ENCODE measurements around the gene ZNF672.

Gene ZNF672

GRCh38 chr1:248851390-248851789 is 13.4 kb downstream of the ZNF672 start:
- no peak overlapping the region for H3K4me3 ChIP-seq (ENCODE audit: low read length)
- H3K36me3 ChIP-seq (ENCODE audit: control insufficient read depth, insufficient read depth, low read length): peaks cover 6% of the 10 kb centered on the region
- H3K9me3 ChIP-seq (ENCODE audit: control insufficient read depth, low read length): no peaks in the 10 kb centered on the region
- peaks cover 5% of the 10 kb centered on the region for H3K4me1 ChIP-seq (ENCODE audit: control insufficient read depth, insufficient read depth, low read length)
- H3K9ac ChIP-seq (ENCODE audit: low read length): no peak overlapping the region
- H3K27me3 ChIP-seq (ENCODE audit: control insufficient read depth, insufficient read depth, low read length): no peaks in the 10 kb centered on the region

DNA sequence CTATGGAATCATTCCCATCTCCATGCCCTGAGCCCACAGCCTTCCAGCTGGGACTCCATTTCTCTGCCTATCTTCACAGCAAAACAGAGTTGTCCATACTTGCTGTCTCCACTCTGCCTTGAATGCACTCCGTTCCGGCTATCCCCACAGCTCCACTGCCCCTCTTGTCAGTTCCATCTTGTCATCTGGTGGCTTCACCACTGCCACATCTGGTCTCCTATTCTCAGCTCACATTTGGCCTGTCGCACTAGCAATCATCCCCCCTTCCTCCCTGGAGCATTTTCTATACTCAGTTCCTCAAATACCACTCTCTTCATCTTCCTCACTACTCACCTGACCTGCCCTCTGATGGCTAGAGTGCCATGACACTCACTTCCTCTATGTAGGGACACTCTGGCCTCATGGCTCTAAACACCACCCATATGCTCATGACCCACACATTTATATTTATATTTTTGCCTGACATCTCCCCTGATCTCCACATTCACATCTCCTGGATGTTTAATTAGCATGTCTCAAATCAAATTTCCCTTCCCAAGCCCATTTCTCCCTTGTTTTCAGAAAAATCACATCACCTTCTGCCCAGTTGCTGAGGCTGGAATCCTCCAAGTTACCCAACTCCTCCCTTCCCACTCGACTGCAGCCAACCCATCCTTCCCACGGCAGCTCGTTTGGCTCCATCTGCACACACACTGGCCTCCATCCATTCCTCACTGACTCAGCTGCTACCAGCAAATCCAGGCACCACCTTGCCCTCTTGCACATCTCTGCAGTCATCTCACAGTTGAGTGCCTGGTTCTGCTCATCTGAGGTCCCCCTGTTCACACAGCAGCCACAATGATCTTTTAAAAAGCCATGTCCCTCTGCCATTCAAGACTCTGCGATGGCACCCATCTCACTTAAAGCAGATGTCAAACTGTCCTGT is 14.7 kb downstream of the ZNF672 start:
- peaks cover 6% of the 10 kb centered on the region for H3K36me3 ChIP-seq (ENCODE audit: control insufficient read depth, insufficient read depth, low read length)
- no peak overlapping the region for H3K9ac ChIP-seq (ENCODE audit: low read length)
- H3K4me3 ChIP-seq (ENCODE audit: low read length): no peak overlapping the region
- peaks cover 14% of the 10 kb centered on the region for H3K4me1 ChIP-seq (ENCODE audit: control insufficient read depth, insufficient read depth, low read length)
- no peaks in the 10 kb centered on the region for H3K27me3 ChIP-seq (ENCODE audit: control insufficient read depth, insufficient read depth, low read length)
- no peaks in the 10 kb centered on the region for H3K9me3 ChIP-seq (ENCODE audit: control insufficient read depth, low read length)

GRCh38 chr1:248853663-248854375 is 15.8 kb downstream of the ZNF672 start:
- no peaks in the 10 kb centered on the region for H3K27me3 ChIP-seq (ENCODE audit: control insufficient read depth, insufficient read depth, low read length)
- no peaks in the 10 kb centered on the region for H3K9me3 ChIP-seq (ENCODE audit: control insufficient read depth, low read length)
- H3K9ac ChIP-seq (ENCODE audit: low read length): no peak overlapping the region
- H3K4me3 ChIP-seq (ENCODE audit: low read length): no peak overlapping the region
- peaks cover 6% of the 10 kb centered on the region for H3K36me3 ChIP-seq (ENCODE audit: control insufficient read depth, insufficient read depth, low read length)
- H3K4me1 ChIP-seq (ENCODE audit: control insufficient read depth, insufficient read depth, low read length): peaks cover 17% of the 10 kb centered on the region

GRCh38 chr1:248855580-248855979 is 17.6 kb downstream of the ZNF672 start:
- Histone ChIP-seq H3K36me3 (ENCODE audit: control insufficient read depth, insufficient read depth, low read length) (no peaks in the 10 kb centered on the region), H3K27me3 (ENCODE audit: control insufficient read depth, insufficient read depth, low read length) (no peaks in the 10 kb centered on the region), H3K4me3 (ENCODE audit: low read length) (no peak overlapping the region), H3K9ac (ENCODE audit: low read length) (no peak overlapping the region), H3K9me3 (ENCODE audit: control insufficient read depth, low read length) (no peaks in the 10 kb centered on the region), H3K4me1 (ENCODE audit: control insufficient read depth, insufficient read depth, low read length) (peaks cover 19% of the 10 kb centered on the region)

GRCh38 chr1:248856176-248856575 is 18.2 kb downstream of the ZNF672 start:
- no peaks in the 10 kb centered on the region for H3K9me3 ChIP-seq (ENCODE audit: control insufficient read depth, low read length)
- H3K36me3 ChIP-seq (ENCODE audit: control insufficient read depth, insufficient read depth, low read length): no peaks in the 10 kb centered on the region
- H3K4me3 ChIP-seq (ENCODE audit: low read length): no peak overlapping the region
- no peak overlapping the region for H3K9ac ChIP-seq (ENCODE audit: low read length)
- no peaks in the 10 kb centered on the region for H3K27me3 ChIP-seq (ENCODE audit: control insufficient read depth, insufficient read depth, low read length)
- H3K4me1 ChIP-seq (ENCODE audit: control insufficient read depth, insufficient read depth, low read length): peaks cover 19% of the 10 kb centered on the region

- no peaks in the 10 kb centered on the region for H3K27me3 ChIP-seq (ENCODE audit: control insufficient read depth, insufficient read depth, low read length)
- H3K36me3 ChIP-seq (ENCODE audit: control insufficient read depth, insufficient read depth, low read length): no peaks in the 10 kb centered on the region
- H3K9ac ChIP-seq (ENCODE audit: low read length): peak overlapping the region; percentile 83
- H3K4me3 ChIP-seq (ENCODE audit: low read length): no peak overlapping the region
- no peaks in the 10 kb centered on the region for H3K9me3 ChIP-seq (ENCODE audit: control insufficient read depth, low read length)
- peaks cover 21% of the 10 kb centered on the region for H3K4me1 ChIP-seq (ENCODE audit: control insufficient read depth, insufficient read depth, low read length)
Measured at GRCh38 chr1:248857201-248857600, 19.2 kb downstream of the ZNF672 start.

DNA sequence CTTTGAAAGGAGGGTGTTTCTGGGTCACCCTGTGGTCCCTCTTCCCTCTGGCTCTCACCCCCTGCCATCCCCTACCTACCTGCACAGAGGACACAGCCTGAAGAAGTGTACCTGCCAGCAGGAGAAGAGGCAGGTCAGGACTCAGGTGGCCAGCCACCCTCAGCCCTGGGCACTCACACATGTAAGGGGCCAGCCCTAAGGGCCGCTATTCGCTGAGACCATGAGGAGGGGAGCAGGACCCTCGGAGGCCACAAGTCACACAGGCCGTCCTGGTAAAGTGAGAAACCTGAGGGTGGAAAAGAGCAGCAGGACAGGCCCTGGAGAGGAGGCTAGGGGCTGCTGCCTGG is 19.7 kb downstream of the ZNF672 start:
- Histone ChIP-seq H3K9ac (ENCODE audit: low read length) (peak overlapping the region; percentile 83), H3K36me3 (ENCODE audit: control insufficient read depth, insufficient read depth, low read length) (no peaks in the 10 kb centered on the region), H3K27me3 (ENCODE audit: control insufficient read depth, insufficient read depth, low read length) (no peaks in the 10 kb centered on the region), H3K4me3 (ENCODE audit: low read length) (peak overlapping the region; percentile 56), H3K9me3 (ENCODE audit: control insufficient read depth, low read length) (no peaks in the 10 kb centered on the region), H3K4me1 (ENCODE audit: control insufficient read depth, insufficient read depth, low read length) (peaks cover 26% of the 10 kb centered on the region)

- Histone ChIP-seq H3K27me3 (ENCODE audit: control insufficient read depth, insufficient read depth, low read length) (no peaks in the 10 kb centered on the region), H3K9ac (ENCODE audit: low read length) (peak overlapping the region; percentile 83), H3K4me3 (ENCODE audit: low read length) (peak overlapping the region; percentile 56), H3K36me3 (ENCODE audit: control insufficient read depth, insufficient read depth, low read length) (no peaks in the 10 kb centered on the region), H3K9me3 (ENCODE audit: control insufficient read depth, low read length) (no peaks in the 10 kb centered on the region), H3K4me1 (ENCODE audit: control insufficient read depth, insufficient read depth, low read length) (peaks cover 31% of the 10 kb centered on the region)
Measured at GRCh38 chr1:248858096-248858890, 20.3 kb downstream of the ZNF672 start.

- H3K9ac ChIP-seq (ENCODE audit: low read length): peak within 1 kb of the TSS; percentile 83
- H3K36me3 ChIP-seq (ENCODE audit: control insufficient read depth, insufficient read depth, low read length): no peaks in the 10 kb centered on the region
- no peaks in the 10 kb centered on the region for H3K27me3 ChIP-seq (ENCODE audit: control insufficient read depth, insufficient read depth, low read length)
- H3K9me3 ChIP-seq (ENCODE audit: control insufficient read depth, low read length): no peaks in the 10 kb centered on the region
- peaks cover 37% of the 10 kb centered on the region for H3K4me1 ChIP-seq (ENCODE audit: control insufficient read depth, insufficient read depth, low read length)
- peak within 1 kb of the TSS; percentile 88 for H3K4me3 ChIP-seq (ENCODE audit: low read length)
Measured at GRCh38 chr1:248858891-248859889, 21.2 kb downstream of the ZNF672 start, which contains the start of gene ZNF692. TSS of gene ZNF692 (minus strand) at chr1:248859085. CDS start at chr1:248858309, 776 bp downstream.

DNA sequence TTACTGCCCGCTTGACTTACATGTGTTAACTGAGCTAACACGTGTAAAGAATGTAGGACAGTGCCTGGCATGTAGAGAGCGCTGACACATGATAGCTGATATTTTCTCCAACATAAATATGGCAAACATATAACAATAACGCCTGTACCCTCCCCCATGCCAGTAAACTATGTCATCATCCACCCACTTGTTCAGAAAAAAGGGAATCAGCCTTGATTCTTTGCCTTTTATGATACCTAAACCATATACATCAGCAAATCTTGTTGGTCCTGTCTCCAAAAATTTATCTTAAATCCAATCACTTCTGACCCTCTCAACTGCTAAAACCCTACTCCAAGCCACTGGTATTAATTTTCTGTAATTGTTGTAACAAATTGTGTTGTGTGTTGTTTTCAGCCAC is 22.0 kb downstream of the ZNF672 start:
- Histone ChIP-seq H3K36me3 (ENCODE audit: control insufficient read depth, insufficient read depth, low read length) (no peaks in the 10 kb centered on the region), H3K4me1 (ENCODE audit: control insufficient read depth, insufficient read depth, low read length) (peaks cover 37% of the 10 kb centered on the region), H3K9ac (ENCODE audit: low read length) (no peak overlapping the region), H3K4me3 (ENCODE audit: low read length) (no peak overlapping the region), H3K27me3 (ENCODE audit: control insufficient read depth, insufficient read depth, low read length) (no peaks in the 10 kb centered on the region), H3K9me3 (ENCODE audit: control insufficient read depth, low read length) (no peaks in the 10 kb centered on the region)

DNA sequence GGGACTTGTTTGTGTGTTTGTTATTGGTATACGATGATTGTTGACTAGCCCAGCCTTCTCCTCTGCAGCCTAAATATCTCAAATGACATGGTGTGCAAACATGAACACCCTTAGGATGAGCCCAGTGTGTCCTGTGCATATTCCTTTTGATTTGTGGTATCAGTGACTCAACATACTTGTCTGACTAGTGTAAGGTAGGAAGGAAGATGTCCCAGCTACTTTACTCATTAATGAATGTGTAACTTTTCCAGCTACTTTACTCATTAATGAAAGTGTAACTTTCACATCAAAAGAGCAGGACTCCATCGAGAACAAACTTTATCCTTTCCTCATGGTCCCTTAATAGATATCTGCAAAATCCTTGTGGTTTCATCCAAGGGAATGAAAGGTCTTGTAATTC is 23.6 kb downstream of the ZNF672 start:
- Histone ChIP-seq H3K9ac (ENCODE audit: low read length) (no peak overlapping the region), H3K27me3 (ENCODE audit: control insufficient read depth, insufficient read depth, low read length) (no peaks in the 10 kb centered on the region), H3K4me3 (ENCODE audit: low read length) (no peak overlapping the region), H3K36me3 (ENCODE audit: control insufficient read depth, insufficient read depth, low read length) (no peaks in the 10 kb centered on the region), H3K4me1 (ENCODE audit: control insufficient read depth, insufficient read depth, low read length) (peaks cover 37% of the 10 kb centered on the region), H3K9me3 (ENCODE audit: control insufficient read depth, low read length) (no peaks in the 10 kb centered on the region)

All from mucosa of stomach (tissue), 1 donor.